AG04449 (cell line): ENCODE data around the gene SAFB.

Experiments used
- CTCF ChIA-PET: fragments of 350-600 bp; formaldehyde crosslinking; extraction: SDS; loops from one replicate; lab custom pipeline; 2021; ENCODE audit warnings: antibody characterized with exemption; lab: Yijun Ruan, JAX
- POLR2A ChIA-PET: fragments of 400-600, 350-600 bp; formaldehyde crosslinking; extraction: SDS; loops from one replicate; lab custom pipeline; 2020; ENCODE audit warnings: antibody characterized with exemption, inconsistent platforms; lab: Yijun Ruan, JAX
- DNase-seq: peaks from one replicate; pipeline ENCODE4 v3.0.0-alpha.2; 2010; ENCODE audit warnings: low read depth, low spot score
- H3K4me3 ChIP-seq: 2 replicates; pipeline ENCODE4 v1.5.1; 2011; ENCODE audit warnings: low read depth, mild to moderate bottlenecking, control low read depth, low read length
- TF ChIP-seq, protein P1 (sequence below): IDR thresholded peaks from one replicate; pipeline ENCODE4 v1.5.1; 2011; ENCODE audit warnings: mild to moderate bottlenecking, moderate library complexity, low read length, control low read depth, inconsistent platforms; ENCODE audit not compliant: insufficient read depth; ENCODE audit errors: missing control alignments

SAFB gene

DNA sequence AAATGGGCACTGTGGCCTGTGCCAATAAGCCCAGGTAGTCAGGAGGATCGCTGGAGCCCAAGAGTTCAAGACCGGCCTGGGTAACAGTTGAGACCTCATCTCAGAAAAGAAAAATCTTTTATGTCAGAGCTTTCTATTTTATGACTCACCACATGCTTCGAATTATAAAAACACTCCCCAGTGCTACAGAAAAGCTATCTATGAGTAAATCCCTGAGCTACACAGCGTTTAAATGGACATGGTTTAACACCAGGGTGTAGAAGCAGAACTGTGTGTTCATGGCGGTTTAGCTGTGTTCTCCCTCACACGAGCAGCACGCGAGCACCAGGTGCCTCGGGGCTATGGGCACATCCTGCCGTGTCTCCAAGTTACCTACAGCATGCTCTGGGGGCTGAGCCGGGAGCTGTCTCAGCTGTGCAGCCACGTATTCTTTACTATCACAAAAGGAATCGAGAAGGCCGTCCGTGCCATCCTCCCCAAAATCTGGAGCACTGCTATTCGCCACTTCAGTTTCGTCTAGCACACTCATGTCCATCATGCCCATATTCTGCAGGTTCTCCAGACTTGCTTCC lies 7.0 kb upstream of the SAFB start:
- POLR2A ChIA-PET, result interaction anchor here (0.6 to 1.1 kb wide), 3 partner anchors 13 to 74 kb away, joined by 3 to 7 read pairs (median 3); partner anchors contain the start of gene RPL36
- DNase-seq, result peak; percentile 36
- CTCF ChIA-PET, result interaction anchor here (0.8 to 2.0 kb wide), 2 partner anchors 11 to 569 kb away, joined by 3 to 8 read pairs; no protein-coding TSS in a partner anchor
- TF ChIP-seq, protein P1, sequence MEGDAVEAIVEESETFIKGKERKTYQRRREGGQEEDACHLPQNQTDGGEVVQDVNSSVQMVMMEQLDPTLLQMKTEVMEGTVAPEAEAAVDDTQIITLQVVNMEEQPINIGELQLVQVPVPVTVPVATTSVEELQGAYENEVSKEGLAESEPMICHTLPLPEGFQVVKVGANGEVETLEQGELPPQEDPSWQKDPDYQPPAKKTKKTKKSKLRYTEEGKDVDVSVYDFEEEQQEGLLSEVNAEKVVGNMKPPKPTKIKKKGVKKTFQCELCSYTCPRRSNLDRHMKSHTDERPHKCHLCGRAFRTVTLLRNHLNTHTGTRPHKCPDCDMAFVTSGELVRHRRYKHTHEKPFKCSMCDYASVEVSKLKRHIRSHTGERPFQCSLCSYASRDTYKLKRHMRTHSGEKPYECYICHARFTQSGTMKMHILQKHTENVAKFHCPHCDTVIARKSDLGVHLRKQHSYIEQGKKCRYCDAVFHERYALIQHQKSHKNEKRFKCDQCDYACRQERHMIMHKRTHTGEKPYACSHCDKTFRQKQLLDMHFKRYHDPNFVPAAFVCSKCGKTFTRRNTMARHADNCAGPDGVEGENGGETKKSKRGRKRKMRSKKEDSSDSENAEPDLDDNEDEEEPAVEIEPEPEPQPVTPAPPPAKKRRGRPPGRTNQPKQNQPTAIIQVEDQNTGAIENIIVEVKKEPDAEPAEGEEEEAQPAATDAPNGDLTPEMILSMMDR, result no peak
- H3K4me3 ChIP-seq, result peak overlapping the region; percentile 25; the same call in 1 of the 2 replicates

DNA sequence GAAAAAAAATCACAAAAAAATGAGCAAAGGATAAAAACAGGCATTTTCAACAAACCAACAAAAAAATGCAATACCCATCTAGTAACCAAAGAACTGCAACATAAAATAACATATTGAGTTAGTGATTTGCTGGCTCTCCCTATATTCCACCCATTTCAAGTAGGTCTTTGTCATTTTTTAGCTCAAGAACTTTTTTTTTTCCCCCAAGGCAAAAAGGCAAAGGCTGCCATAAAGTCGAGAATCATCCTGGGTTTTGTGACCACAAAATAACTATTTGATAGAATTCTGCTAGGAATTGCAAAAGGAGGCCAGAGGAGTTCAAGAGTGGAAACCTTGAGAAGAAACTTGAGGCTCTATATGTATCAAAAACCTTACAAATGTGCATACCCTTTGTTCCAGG lies 5.8 kb upstream of the SAFB start:
- CTCF ChIA-PET, result no interaction called here

DNA sequence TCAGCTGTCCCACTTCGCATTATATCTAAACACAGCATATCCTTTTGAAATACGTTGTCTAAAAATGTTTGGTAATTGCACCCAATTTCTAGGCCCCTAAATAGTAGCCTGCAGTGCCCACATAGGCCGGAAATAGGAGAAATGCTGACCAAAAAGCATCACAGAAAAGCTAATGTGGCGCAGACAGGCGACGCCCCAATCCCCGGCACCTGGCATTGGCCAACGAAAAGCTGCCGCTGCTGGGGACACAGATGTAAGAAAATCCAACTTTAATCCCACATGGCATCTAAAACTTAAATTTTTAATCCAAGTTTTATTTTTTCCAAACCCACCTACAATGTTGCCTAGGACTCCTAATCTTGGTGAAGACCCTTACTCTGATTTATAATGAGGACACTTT lies 4.3 kb upstream of the SAFB start:
- no peak for DNase-seq
- ChIA-PET POLR2A (no interaction called here), CTCF (no interaction called here)
- TF ChIP-seq, protein P1, result no peak
- no peak overlapping the region for H3K4me3 ChIP-seq

More for the DNA sequence above, 5.8 kb upstream of the SAFB start:
- H3K4me3 ChIP-seq, result no peak overlapping the region
- TF ChIP-seq, protein P1, result no peak
- POLR2A ChIA-PET, result no interaction called here
- DNase-seq, result no peak

DNA sequence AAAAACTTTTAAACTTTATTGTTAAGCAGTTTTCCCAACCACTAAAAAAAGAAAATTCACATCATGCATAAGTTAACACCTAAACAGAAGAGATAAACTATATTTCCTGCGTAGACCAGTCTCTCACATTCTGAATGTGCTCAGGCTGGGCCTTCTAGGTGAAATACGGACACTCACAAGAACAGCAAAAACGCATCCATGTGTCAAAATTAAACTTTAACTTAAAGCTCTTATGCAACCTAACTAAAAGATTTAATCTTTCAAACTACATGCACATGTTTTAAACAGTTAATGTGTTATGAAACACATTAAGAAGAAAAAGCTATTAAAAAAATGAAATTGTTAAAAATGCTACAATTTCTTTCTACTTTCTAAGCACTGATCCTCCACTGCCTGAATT lies 2.9 kb upstream of the SAFB start:
- TF ChIP-seq, protein P1, result no peak
- CTCF ChIA-PET, result interaction anchor here (1.0 to 1.6 kb wide), 4 partner anchors 11 to 70 kb away, joined by 3 to 8 read pairs (median 3); partner anchors contain the start of gene RPL36
- no peak for DNase-seq
- POLR2A ChIA-PET, result no interaction called here
- H3K4me3 ChIP-seq, result no peak overlapping the region

DNA sequence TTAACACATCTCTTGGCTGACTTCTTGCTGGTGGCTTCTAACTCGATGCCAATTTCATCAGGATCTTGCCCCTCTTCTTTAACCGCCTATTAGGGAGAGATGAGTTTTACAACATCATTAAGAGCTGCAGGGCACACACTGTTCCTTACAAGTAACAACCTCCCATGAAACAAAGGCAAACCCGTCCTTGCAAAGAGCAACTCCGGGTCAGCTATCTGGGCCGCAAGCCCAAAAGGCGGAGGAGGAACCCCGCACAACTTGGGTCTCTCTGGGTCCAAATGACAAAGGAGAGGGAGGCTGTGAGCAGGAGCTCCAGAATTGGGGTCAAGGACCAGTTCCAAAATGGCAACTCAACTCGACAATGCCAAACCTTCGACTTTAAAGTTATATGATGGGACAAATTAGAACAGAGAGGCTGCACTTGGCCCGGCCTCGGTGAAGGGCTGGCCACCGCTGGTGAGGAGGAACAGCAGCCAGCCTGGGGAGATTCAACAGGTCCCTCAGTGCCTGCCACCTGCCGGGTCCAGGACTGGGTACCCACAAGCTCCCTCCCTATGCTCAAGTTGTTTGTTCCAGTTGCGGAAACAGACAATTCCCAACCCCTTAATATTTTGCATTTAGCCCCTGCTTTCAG lies 1.5 kb upstream of the SAFB start:
- CTCF ChIA-PET, result interaction anchor here (1.4 to 3.1 kb wide), 2 partner anchors 66 to 573 kb away, joined by 3 to 13 read pairs; no protein-coding TSS in a partner anchor
- TF ChIP-seq, protein P1, result no peak
- H3K4me3 ChIP-seq, result peak overlapping the region; percentile 94
- DNase-seq, result no peak
- POLR2A ChIA-PET, result interaction anchor here (0.5 kb wide), 1 partner anchor 69 kb away, joined by 3 read pairs; no protein-coding TSS in a partner anchor

DNA sequence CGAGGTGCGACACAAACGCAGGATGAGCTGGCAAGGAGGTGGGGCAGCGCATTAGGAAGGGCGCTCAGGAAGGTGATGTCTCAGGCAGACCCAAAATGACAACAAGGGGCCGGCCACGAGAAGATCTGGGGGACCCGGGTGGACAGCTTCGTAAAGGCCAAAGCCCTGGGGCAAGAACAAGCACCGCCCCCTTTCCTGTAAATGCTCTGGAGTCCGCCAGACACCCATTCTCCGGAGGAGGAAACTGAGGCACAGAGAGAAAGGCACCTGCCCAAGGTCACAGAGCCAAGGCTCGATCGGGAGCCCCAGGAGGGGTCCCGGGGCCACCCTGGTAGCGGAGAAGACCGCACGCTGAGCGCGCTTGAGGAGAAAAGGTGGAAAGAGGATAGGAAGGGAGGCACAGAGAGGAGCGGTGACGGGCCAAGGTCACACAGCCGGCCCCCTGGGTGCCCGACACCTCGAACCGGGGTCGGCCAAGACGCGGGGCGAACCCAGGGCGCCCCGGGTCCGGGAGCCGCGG lies 878 bp upstream of the SAFB start:
- POLR2A ChIA-PET, result interaction anchor here (1.0 to 1.7 kb wide), 4 partner anchors 9 to 68 kb away, joined by 4 to 7 read pairs (median 4); partner anchors contain the start of gene RPL36
- TF ChIP-seq, protein P1, result no peak
- CTCF ChIA-PET, result interaction anchor here (1.3 to 3.1 kb wide), 4 partner anchors 10 to 575 kb away, joined by 3 to 13 read pairs (median 5); no protein-coding TSS in a partner anchor
- H3K4me3 ChIP-seq, result peak overlapping the region; percentile 94
- DNase-seq, result no peak
